Measurements from ENCODE around the gene SLC45A1. TPM values are rescaled to one million over a fixed set of nuclear protein-coding genes. Genes with fewer than 3 reads are reported as not detected.
"Not testable (repeated sequence)": the region's sequence is repeated elsewhere in the genome, so short reads cannot be mapped to it uniquely, and the experiment has no call there.

The SLC45A1 gene
- total RNA-seq, 1 experiment from 2014 or later = not detected

GRCh38 chr1:8378981-8379470 lies 61.1 kb downstream of the SLC45A1 start:
- DNase-seq = no peak
- Histone ChIP-seq H3K4me2 (ENCODE audit: low read depth, low read length, poor library complexity, severe bottlenecking) (no peak overlapping the region), H3K9me3 (ENCODE audit: low read length) (no peaks in the 10 kb centered on the region), H3K36me3 (ENCODE audit: insufficient read depth, low read length) (peaks cover 49% of the 10 kb centered on the region), H3K79me2 (ENCODE audit: low read length) (peaks cover 95% of the 10 kb centered on the region), H2AFZ (ENCODE audit: low read length) (no peak overlapping the region), H3K27me3 (ENCODE audit: low read length) (no peaks in the 10 kb centered on the region), H3K4me1 (ENCODE audit: low read length) (peaks cover 15% of the 10 kb centered on the region), H3K27ac (ENCODE audit: low read length) (peak overlapping the region; percentile 3; the same call in 1 of the 2 replicates), H3K4me3 (ENCODE audit: low read length) (no peak overlapping the region), H3K9ac (ENCODE audit: low read length) (no peak overlapping the region), H3K9me2 (replicated peaks; ENCODE audit: insufficient read depth, low read length) (no peaks in the 10 kb centered on the region), H4K20me1 (ENCODE audit: insufficient read depth, low read depth, low read length) (peaks cover 84% of the 10 kb centered on the region)

DNA sequence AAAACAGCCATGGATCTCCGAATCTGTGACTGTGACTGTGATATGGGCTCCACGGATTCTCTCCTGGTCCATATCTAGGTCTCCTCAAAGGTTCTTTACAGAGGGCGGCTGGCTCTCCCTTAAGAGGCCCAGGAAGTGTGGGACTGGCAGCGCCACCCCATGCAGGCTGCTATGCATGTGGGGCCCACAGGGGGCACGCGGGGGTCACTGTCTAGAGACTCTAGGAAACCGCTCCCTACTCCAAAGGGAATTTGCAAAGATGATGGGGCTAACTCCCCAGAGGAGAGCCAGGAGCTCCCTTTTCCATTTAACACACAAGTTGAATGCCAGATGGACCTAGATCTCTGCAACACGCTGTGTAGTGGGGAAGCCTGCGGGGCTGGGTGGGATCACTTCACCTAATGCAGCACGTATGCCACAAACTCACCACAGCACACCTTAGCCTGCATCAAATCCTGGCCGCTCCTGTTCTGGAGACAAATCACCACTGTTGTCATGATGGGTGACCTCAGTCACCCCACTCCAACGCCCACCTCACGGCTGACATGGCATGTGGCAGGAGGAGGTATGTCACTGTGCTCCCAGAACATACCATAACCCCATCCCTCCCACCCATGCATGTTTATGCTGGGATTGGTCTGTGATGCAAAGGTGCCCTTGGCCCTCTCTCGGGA lies 61.7 kb downstream of the SLC45A1 start:
- no peaks in the 10 kb centered on the region for H3K9me2 ChIP-seq (replicated peaks; ENCODE audit: insufficient read depth, low read length)
- DNase-seq = no peak
- peaks cover 19% of the 10 kb centered on the region for H3K4me1 ChIP-seq (ENCODE audit: low read length)
- H3K27ac ChIP-seq (ENCODE audit: low read length) = 0 out of 2 replicates have a peak overlapping the region, but pooled peaks have one; percentile 3
- no peak overlapping the region for H3K4me3 ChIP-seq (ENCODE audit: low read length)
- H3K4me2 ChIP-seq (ENCODE audit: low read depth, low read length, poor library complexity, severe bottlenecking) = no peak overlapping the region
- no peaks in the 10 kb centered on the region for H3K9me3 ChIP-seq (ENCODE audit: low read length)
- H4K20me1 ChIP-seq (ENCODE audit: insufficient read depth, low read depth, low read length) = peaks cover 84% of the 10 kb centered on the region
- H2AFZ ChIP-seq (ENCODE audit: low read length) = no peak overlapping the region
- H3K36me3 ChIP-seq (ENCODE audit: insufficient read depth, low read length) = peaks cover 51% of the 10 kb centered on the region
- no peaks in the 10 kb centered on the region for H3K27me3 ChIP-seq (ENCODE audit: low read length)
- peaks cover 95% of the 10 kb centered on the region for H3K79me2 ChIP-seq (ENCODE audit: low read length)
- H3K9ac ChIP-seq (ENCODE audit: low read length) = no peak overlapping the region

- H3K4me3 ChIP-seq (ENCODE audit: low read length); H3K9me2 ChIP-seq (replicated peaks; ENCODE audit: insufficient read depth, low read length); H3K4me2 ChIP-seq (ENCODE audit: low read depth, low read length, poor library complexity, severe bottlenecking); H3K27me3 ChIP-seq (ENCODE audit: low read length); H3K9ac ChIP-seq (ENCODE audit: low read length); DNase-seq; H3K9me3 ChIP-seq (ENCODE audit: low read length); H2AFZ ChIP-seq (ENCODE audit: low read length); H3K27ac ChIP-seq (ENCODE audit: low read length): not testable (repeated sequence)
- H4K20me1 ChIP-seq (ENCODE audit: insufficient read depth, low read depth, low read length) = peaks cover 84% of the 10 kb centered on the region
- H3K4me1 ChIP-seq (ENCODE audit: low read length) = peaks cover 22% of the 10 kb centered on the region
- peaks cover 53% of the 10 kb centered on the region for H3K36me3 ChIP-seq (ENCODE audit: insufficient read depth, low read length)
- peaks cover 95% of the 10 kb centered on the region for H3K79me2 ChIP-seq (ENCODE audit: low read length)
These were observed 62.4 kb downstream of the SLC45A1 start for GRCh38 chr1:8380310-8380709.

DNA sequence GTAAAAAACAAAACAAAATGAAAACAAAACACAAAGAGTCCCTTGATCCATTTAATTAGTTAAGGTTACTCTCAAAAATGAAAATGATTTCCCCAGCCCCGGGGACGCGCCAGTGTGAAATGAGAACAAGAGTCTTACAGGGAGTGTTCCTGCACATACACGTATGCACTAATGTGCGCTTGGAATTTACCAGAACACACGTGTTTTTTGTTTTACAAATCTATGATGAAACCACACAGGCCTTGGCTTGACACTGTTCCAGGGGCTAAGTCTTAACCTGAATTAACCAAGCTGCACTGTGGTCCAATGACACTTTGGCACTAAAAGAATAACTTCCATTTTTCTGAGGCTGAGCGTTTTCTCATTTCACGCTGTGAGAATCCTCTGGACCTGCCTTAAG lies 63.7 kb downstream of the SLC45A1 start:
- Histone ChIP-seq H3K36me3 (ENCODE audit: insufficient read depth, low read length) (peaks cover 54% of the 10 kb centered on the region), H3K27me3 (ENCODE audit: low read length) (no peaks in the 10 kb centered on the region), H3K4me2 (ENCODE audit: low read depth, low read length, poor library complexity, severe bottlenecking) (no peak overlapping the region), H3K79me2 (ENCODE audit: low read length) (peaks cover 96% of the 10 kb centered on the region), H3K4me1 (ENCODE audit: low read length) (peaks cover 19% of the 10 kb centered on the region), H3K27ac (ENCODE audit: low read length) (no peak overlapping the region), H3K9ac (ENCODE audit: low read length) (no peak overlapping the region), H2AFZ (ENCODE audit: low read length) (no peak overlapping the region), H3K4me3 (ENCODE audit: low read length) (no peak overlapping the region), H4K20me1 (ENCODE audit: insufficient read depth, low read depth, low read length) (peaks cover 83% of the 10 kb centered on the region), H3K9me2 (replicated peaks; ENCODE audit: insufficient read depth, low read length) (no peaks in the 10 kb centered on the region), H3K9me3 (ENCODE audit: low read length) (no peaks in the 10 kb centered on the region)
- DNase-seq = no peak

DNA sequence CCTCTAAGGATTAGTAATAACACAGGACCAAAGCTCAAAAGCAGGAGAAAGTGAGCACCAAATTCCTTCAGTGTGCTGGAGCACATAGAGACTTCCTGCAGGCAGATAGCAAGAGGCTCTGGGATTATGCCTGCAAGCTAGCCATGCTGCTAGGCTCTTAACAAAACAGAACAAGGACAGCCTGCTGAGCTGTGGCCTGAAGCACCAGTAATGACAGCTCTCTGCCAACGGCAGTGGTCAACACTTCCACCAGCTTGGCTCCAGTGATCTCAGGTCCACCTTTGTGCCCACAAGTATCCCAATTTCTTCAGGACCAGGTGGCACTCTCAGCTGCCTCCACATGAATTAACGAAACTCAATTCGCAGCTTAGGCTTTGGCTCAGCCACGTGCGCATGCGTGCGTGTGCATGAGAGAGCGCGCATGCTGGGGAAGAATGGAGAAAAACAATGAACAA lies 64.2 kb downstream of the SLC45A1 start:
- Histone ChIP-seq H4K20me1 (ENCODE audit: insufficient read depth, low read depth, low read length) (peaks cover 86% of the 10 kb centered on the region), H3K4me3 (ENCODE audit: low read length) (no peak overlapping the region), H3K4me1 (ENCODE audit: low read length) (peaks cover 23% of the 10 kb centered on the region), H3K79me2 (ENCODE audit: low read length) (peaks cover 96% of the 10 kb centered on the region), H3K27me3 (ENCODE audit: low read length) (no peaks in the 10 kb centered on the region), H3K9ac (ENCODE audit: low read length) (no peak overlapping the region), H3K27ac (ENCODE audit: low read length) (no peak overlapping the region), H2AFZ (ENCODE audit: low read length) (no peak overlapping the region), H3K9me3 (ENCODE audit: low read length) (no peaks in the 10 kb centered on the region), H3K36me3 (ENCODE audit: insufficient read depth, low read length) (peaks cover 53% of the 10 kb centered on the region), H3K9me2 (replicated peaks; ENCODE audit: insufficient read depth, low read length) (no peaks in the 10 kb centered on the region), H3K4me2 (ENCODE audit: low read depth, low read length, poor library complexity, severe bottlenecking) (no peak overlapping the region)
- DNase-seq = no peak

GRCh38 chr1:8382608-8383505 lies 64.9 kb downstream of the SLC45A1 start:
- Histone ChIP-seq H3K4me2 (ENCODE audit: low read depth, low read length, poor library complexity, severe bottlenecking) (no peak overlapping the region), H2AFZ (ENCODE audit: low read length) (no peak overlapping the region), H3K36me3 (ENCODE audit: insufficient read depth, low read length) (peaks cover 52% of the 10 kb centered on the region), H3K27ac (ENCODE audit: low read length) (no peak overlapping the region), H4K20me1 (ENCODE audit: insufficient read depth, low read depth, low read length) (peaks cover 86% of the 10 kb centered on the region), H3K4me3 (ENCODE audit: low read length) (no peak overlapping the region), H3K4me1 (ENCODE audit: low read length) (peaks cover 25% of the 10 kb centered on the region), H3K9me3 (ENCODE audit: low read length) (no peaks in the 10 kb centered on the region), H3K9ac (ENCODE audit: low read length) (no peak overlapping the region), H3K9me2 (replicated peaks; ENCODE audit: insufficient read depth, low read length) (no peaks in the 10 kb centered on the region), H3K79me2 (ENCODE audit: low read length) (peaks cover 96% of the 10 kb centered on the region), H3K27me3 (ENCODE audit: low read length) (no peaks in the 10 kb centered on the region)
- DNase-seq = no peak

DNA sequence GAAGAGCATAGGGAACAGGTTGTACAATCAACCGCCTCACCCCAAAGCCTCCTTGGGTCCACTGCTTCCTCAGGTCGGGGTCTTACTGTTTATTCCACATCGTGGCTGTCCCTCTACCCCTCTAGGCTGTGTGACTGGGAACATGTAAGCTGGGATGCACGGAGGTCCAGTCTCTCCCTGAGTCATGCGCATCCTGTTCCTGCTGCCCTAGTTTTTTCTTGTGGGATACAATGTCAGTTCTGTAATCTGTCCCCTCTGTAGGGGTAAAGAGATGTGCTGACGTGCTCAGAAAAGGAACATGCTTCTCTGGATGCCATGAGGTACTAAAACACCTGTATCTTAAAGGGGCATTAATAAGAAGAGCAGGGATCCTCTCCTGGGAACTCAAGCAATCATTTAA lies 66.2 kb downstream of the SLC45A1 start:
- Histone ChIP-seq H3K36me3 (ENCODE audit: insufficient read depth, low read length) (peaks cover 59% of the 10 kb centered on the region), H3K9me3 (ENCODE audit: low read length) (no peaks in the 10 kb centered on the region), H3K4me3 (ENCODE audit: low read length) (no peak overlapping the region), H3K9me2 (replicated peaks; ENCODE audit: insufficient read depth, low read length) (no peaks in the 10 kb centered on the region), H3K4me2 (ENCODE audit: low read depth, low read length, poor library complexity, severe bottlenecking) (no peak overlapping the region), H3K79me2 (ENCODE audit: low read length) (peaks cover 95% of the 10 kb centered on the region), H3K4me1 (ENCODE audit: low read length) (peaks cover 34% of the 10 kb centered on the region), H3K9ac (ENCODE audit: low read length) (no peak overlapping the region), H3K27me3 (ENCODE audit: low read length) (no peaks in the 10 kb centered on the region), H2AFZ (ENCODE audit: low read length) (no peak overlapping the region), H3K27ac (ENCODE audit: low read length) (no peak overlapping the region), H4K20me1 (ENCODE audit: insufficient read depth, low read depth, low read length) (peaks cover 85% of the 10 kb centered on the region)
- DNase-seq = no peak

- Histone ChIP-seq H3K9me2 (replicated peaks; ENCODE audit: insufficient read depth, low read length) (no peaks in the 10 kb centered on the region), H3K79me2 (ENCODE audit: low read length) (peaks cover 95% of the 10 kb centered on the region), H4K20me1 (ENCODE audit: insufficient read depth, low read depth, low read length) (peaks cover 85% of the 10 kb centered on the region), H3K27me3 (ENCODE audit: low read length) (no peaks in the 10 kb centered on the region), H3K4me2 (ENCODE audit: low read depth, low read length, poor library complexity, severe bottlenecking) (no peak overlapping the region), H3K4me1 (ENCODE audit: low read length) (peaks cover 38% of the 10 kb centered on the region), H3K4me3 (ENCODE audit: low read length) (no peak overlapping the region), H3K9ac (ENCODE audit: low read length) (no peak overlapping the region), H3K9me3 (ENCODE audit: low read length) (no peaks in the 10 kb centered on the region), H3K27ac (ENCODE audit: low read length) (no peak overlapping the region), H3K36me3 (ENCODE audit: insufficient read depth, low read length) (peaks cover 64% of the 10 kb centered on the region), H2AFZ (ENCODE audit: low read length) (no peak overlapping the region)
- DNase-seq = no peak
These were observed 66.7 kb downstream of the SLC45A1 start for GRCh38 chr1:8384577-8384976.
